ENCODE data around the gene CDC34.

DNA sequence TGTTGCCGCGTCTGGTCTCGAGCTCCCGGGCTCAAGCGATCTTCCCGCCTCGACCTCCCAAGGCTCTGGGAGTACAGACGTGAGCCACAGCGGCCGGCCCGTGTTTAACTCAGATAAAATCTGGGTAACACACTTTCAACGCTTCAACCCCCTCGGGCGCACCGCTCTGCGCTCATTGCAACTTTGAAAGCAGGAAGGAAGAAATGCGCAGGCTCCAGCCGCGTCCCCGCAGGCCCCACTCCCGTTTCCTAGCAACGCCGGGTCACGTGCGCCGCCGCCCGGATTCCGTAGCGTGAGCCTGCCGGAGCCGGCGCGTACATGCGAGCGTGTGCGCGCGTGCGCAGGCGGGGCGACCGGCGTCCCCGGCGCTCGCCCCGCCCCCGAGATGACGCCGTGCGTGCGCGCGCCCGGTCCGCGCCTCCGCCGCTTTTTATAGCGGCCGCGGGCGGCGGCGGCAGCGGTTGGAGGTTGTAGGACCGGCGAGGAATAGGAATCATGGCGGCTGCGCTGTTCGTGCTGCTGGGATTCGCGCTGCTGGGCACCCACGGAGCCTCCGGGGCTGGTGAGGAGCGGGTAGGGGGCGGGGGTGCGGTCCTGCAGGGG is 40.7 kb downstream of the CDC34 start, which contains the start of gene BSG:
- TF ChIP-seq, protein P1, sequence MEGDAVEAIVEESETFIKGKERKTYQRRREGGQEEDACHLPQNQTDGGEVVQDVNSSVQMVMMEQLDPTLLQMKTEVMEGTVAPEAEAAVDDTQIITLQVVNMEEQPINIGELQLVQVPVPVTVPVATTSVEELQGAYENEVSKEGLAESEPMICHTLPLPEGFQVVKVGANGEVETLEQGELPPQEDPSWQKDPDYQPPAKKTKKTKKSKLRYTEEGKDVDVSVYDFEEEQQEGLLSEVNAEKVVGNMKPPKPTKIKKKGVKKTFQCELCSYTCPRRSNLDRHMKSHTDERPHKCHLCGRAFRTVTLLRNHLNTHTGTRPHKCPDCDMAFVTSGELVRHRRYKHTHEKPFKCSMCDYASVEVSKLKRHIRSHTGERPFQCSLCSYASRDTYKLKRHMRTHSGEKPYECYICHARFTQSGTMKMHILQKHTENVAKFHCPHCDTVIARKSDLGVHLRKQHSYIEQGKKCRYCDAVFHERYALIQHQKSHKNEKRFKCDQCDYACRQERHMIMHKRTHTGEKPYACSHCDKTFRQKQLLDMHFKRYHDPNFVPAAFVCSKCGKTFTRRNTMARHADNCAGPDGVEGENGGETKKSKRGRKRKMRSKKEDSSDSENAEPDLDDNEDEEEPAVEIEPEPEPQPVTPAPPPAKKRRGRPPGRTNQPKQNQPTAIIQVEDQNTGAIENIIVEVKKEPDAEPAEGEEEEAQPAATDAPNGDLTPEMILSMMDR (IDR thresholded peaks at IDR 0.05), result no peak
- TF ChIP-seq EZH2phosphoT487 (IDR thresholded peaks at IDR 0.05) (no peak), EZH2 (IDR thresholded peaks at IDR 0.05) (no peak)

Measured in neural progenitor cell (in vitro differentiated cells).